Breast epithelium (tissue), 3 donors: Measurements from ENCODE around the gene USP10.

Source experiments
- POLR2A ChIP-seq: fragments of 450-650 bp; IDR thresholded peaks from one replicate; pipeline ENCODE4 v1.6.1; 2016; ENCODE audit warnings: antibody characterized with exemption, mild to moderate bottlenecking, moderate library complexity
- TF ChIP-seq, protein P1 (sequence below), 3 donors: fragments of 450-650 bp; IDR thresholded peaks; one replicate each; pipeline ENCODE4 v1.5.1; 2016 to 2017; ENCODE audit warnings: antibody characterized with exemption in 3 of 3, mild to moderate bottlenecking in 3 of 3, moderate library complexity in 3 of 3

DNA sequence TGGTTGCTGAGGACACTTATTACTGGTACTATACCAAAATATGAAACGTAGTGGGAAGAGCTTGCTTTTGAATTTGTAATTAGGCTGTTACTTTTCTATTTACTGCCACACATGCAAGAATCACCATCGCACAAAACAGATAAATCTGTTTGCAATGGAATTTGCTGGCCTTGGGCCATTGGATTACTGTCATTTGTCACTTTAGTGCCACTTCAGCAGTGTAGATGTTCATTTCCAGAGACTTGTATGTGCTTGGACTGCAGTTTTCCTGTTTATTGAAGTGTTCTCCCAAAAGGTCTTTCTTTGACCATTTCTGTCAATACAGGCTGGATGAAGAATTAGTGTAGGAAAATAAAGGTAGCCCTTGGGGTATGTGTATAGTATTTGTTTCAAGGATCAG lies 4.5 kb downstream of the USP10 start:
- TF ChIP-seq, protein P1, sequence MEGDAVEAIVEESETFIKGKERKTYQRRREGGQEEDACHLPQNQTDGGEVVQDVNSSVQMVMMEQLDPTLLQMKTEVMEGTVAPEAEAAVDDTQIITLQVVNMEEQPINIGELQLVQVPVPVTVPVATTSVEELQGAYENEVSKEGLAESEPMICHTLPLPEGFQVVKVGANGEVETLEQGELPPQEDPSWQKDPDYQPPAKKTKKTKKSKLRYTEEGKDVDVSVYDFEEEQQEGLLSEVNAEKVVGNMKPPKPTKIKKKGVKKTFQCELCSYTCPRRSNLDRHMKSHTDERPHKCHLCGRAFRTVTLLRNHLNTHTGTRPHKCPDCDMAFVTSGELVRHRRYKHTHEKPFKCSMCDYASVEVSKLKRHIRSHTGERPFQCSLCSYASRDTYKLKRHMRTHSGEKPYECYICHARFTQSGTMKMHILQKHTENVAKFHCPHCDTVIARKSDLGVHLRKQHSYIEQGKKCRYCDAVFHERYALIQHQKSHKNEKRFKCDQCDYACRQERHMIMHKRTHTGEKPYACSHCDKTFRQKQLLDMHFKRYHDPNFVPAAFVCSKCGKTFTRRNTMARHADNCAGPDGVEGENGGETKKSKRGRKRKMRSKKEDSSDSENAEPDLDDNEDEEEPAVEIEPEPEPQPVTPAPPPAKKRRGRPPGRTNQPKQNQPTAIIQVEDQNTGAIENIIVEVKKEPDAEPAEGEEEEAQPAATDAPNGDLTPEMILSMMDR (IDR thresholded peaks at IDR 0.05), result no peak
- no peak for TF ChIP-seq POLR2A
